Superior temporal gyrus (tissue), 1 donor: Measurements from ENCODE around the gene SRRM4.

ENCODE experiments used
- DNase-seq: peaks from one replicate; pipeline ENCODE4 v3.0.0-alpha.2; 2016; ENCODE audit errors: extremely low spot score

SRRM4 gene

DNA sequence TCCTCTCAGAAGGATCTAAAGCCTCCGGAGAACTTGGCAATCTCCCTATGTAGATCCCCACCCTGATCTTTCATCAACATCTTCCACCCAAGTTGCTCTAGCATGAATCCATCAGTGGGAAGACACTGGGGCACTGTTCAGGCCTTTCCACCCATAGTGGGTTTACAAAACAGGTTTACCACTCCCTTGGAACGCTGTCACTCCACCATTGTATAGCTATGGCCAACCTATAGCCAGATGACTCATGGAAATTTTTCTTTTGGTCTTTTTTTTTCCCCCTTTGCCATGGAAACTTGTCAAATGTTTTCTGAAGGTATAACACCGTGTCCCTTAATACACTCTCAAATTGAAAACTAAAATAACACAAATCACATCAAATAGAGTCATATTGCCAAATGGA lies 186.6 kb downstream of the SRRM4 start:
- no peak for DNase-seq

DNA sequence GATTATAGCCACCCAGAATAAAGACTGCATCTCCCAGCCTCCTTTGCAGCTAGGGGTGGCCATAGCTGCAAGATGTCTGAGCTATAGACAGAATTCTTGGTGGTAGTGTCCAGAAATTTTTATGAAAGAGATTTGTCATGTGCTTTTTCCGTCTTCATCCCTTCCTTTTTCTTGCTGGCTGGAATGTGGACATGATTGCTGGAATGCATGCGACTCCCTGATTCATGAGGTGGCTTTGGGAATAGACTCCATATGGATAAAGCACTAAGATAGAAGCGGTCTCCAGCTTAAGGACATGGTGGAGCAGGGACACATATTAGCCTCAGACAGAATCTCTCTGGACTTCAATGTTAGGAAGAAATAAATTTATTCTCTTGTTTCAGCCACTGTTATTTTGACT lies 187.4 kb downstream of the SRRM4 start:
- no peak for DNase-seq

- no peak for DNase-seq
These were observed 187.8 kb downstream of the SRRM4 start for GRCh38 chr12:119169150-119169549.

GRCh38 chr12:119171291-119171690 lies 189.9 kb downstream of the SRRM4 start:
- DNase-seq: no peak

GRCh38 chr12:119171691-119172425 lies 190.5 kb downstream of the SRRM4 start:
- DNase-seq: no peak

- DNase-seq: no peak
These were observed 193.7 kb downstream of the SRRM4 start for GRCh38 chr12:119175081-119175480.

DNA sequence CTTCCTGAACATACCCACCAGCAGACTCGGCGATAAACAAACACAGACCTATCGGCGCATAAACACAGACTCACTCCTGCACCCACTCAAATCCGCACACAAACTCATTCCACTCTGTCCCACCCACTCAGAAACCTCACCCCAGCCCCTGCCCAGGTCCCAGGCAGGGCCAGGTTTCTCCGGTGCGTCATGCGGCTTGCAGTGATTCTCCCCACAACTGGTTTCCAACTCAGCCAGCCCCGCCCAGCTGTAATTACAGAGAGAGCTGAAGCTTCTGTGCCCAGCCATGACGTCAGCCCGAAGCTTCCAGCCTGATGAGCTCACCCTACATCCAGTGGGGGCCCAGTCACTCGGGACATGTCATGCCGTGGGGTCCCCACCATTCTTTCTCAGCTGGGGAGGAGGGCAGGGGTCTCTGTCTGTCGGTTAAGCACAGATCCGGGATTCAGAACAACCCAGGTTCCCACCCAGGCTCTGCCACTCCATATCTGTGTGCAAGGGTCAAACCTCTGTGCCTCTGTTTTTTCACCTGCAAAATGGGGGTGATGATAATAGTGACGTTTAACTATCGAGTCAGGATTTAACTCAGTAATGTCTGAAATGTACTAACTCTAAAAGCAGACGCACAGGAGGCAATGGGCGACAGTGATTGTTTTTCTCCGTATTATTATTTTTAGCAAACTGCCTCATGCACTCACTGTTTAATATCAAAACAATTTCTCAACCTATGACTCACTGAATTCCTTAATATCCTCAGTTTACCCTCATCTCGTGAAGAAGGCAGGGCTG lies 195.1 kb downstream of the SRRM4 start:
- peak; percentile 59 for DNase-seq

- DNase-seq: no peak
These were observed 195.7 kb downstream of the SRRM4 start for GRCh38 chr12:119177056-119177325.

DNA sequence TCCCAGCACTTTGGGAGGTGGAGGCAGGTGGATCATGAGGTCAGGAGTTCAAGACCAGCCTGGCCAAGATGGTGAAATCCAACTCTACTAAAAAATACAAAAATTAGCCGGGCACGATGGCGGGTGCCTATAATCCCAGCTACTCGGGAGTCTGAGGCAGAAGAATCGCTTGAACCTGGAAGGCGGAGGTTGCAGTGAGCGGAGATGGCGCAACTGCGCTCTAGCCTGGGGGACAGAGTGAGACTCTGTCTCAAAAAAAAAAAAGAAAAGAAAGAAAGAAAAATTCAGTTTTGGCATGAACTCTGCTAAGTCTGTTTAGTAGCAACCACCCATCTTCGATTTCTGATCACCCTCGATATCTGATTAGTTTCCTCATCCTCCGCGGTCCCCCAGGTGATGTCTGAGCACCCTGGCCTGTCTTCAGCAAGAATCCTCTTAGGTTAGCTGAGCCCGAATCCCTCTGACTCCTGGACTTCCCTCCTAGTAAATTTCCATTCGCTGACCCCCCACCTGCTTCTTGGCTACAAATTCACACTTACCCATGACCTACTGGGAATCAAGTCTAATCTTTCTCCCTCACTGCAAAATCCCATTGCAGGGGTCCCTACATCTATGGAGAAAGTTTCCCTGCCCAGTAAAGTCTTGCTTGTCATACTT lies 196.5 kb downstream of the SRRM4 start:
- no peak for DNase-seq

DNA sequence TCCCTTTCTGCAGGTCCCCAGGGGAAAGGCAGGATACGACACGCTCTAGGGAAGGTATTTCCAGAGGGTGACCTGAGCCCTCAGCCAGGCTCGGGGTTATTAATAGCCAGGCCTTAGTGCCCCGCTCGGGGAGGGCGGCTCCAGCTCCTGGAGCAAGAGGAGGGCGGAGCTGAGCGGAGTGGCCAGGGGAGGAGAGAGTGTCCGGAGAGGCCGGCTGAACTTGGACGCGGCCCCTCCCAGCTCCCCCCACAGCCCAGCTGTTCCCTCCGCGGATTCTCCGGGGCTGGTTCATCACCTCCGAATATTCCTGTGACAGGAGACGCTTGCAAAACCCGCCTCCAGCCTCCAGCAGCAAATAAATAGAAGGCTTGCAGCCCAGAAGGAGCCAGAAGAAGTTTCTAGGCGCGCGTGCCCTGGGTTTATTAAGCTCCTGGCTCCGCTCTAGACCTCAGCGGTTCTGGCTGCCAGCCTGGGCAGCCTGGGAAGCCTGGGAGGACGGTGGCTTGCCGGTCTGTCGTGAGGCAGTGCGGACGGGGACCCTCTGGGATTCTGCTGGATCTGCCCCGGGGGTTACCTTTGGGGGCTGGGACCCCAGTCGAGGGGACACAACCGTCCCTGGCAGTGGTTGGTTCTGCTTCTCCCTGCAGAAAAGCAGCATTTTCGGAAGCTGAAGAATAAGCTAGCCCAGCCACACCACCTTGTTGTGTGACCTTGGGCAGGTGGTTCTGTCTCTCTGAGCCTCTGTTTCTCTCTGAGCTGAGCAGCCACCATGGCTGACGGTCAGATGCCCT lies 197.4 kb downstream of the SRRM4 start, which contains the start of gene HSPB8:
Gene HSPB8 (plus strand): TSS at position 388 of the 791 bp plus-strand sequence. CDS start 382 bp downstream, at position 770.
- peak; percentile 43 for DNase-seq

GRCh38 chr12:119179335-119180021 lies 198.1 kb downstream of the SRRM4 start:
- DNase-seq: no peak

GRCh38 chr12:119180380-119181040 lies 199.2 kb downstream of the SRRM4 start:
- DNase-seq: no peak

DNA sequence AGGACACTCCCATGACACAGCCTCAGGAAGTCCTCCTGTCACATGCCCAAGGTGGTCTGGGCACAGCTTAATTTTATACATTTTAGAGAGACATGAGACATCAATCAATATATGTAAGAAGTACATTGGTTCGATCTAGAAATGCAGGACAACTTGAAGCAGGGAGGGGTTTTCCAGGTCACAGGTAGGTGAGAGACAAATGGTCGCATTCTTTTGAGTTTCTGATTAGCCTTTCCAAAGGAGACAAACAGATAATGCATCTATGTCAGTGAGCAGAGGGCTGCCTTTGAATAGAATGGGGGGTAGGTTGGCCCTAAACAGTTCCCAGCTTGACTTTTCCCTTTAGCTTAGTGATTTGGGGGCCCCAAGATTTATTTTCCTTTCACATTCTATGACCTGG lies 199.9 kb downstream of the SRRM4 start:
- no peak for DNase-seq

DNA sequence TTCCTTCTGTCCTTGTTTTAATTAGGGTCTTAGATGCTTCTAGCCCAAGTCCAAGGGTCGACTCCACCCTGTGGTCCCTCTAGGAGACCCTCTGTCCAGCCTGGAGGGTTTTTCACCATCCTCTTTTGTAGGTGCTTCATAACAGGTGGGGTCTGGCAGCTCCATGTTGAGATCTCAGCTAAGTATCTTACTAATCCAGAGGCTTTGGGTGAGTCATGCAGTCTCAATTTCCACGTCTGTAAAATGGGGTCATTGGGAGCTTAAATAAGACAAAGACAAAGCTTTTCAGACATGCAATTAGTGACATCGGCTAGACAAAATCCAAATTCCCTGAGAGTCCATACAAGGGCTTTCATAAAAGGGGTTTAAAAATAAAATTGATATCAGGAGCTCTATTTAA lies 200.6 kb downstream of the SRRM4 start:
- DNase-seq: no peak

GRCh38 chr12:119182701-119183493 lies 201.6 kb downstream of the SRRM4 start:
- no peak for DNase-seq

GRCh38 chr12:119183942-119184695 lies 202.8 kb downstream of the SRRM4 start:
- no peak for DNase-seq

DNA sequence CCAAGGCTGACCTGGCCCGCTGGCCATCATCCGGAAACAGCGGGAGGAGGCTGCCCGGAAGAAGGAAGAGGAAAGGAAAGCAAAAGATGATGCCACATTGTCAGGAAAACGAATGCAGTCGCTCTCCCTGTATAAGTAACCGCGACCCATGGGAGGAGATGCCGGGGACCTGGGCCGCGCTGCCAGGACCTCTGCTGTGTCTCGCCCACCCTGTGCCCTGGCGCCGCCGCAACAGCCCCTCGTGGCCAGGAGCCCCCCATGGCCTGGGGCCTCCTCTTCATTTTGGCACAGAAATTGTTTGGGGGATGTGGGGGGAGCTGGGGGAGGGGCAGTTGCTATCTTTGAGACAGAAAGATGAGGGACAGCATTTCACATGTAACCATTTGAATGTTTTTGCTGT lies 213.9 kb downstream of the SRRM4 start:
- no peak for DNase-seq

- no peak for DNase-seq
These were observed 217.1 kb downstream of the SRRM4 start for GRCh38 chr12:119198440-119198839.

DNA sequence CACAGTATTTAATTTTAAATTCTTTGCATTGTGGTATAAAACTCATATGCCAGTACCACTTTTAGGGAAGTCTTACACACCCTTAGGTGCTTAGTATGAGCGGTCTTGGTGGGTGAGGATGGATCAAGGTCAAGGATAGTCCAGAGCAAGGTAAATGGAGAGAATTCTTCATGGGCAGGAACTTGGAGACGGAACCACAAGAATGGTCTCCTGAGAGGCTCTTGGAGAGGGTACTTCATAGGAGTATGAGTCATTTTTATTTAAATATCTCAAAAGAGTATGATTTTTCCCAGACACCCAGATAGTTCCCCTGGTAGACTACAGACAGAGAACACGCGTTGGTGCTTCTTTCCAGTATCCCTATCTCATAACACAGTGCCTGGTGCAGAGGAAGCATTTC lies 219.3 kb downstream of the SRRM4 start:
- DNase-seq: no peak
